Activated naive CD8-positive, alpha-beta T cell treated with anti-CD3 and anti-CD28 coated beads for 36 hours (primary cell): Measurements from ENCODE around the gene FHAD1. TPM values are rescaled to one million over a fixed set of nuclear protein-coding genes. Genes with fewer than 3 reads are reported as not detected.

ENCODE experiments used
- DNase-seq: peaks from one replicate; pipeline ENCODE4 v3.0.0; 2021
- H3K27ac Mint-ChIP-seq: one replicate; pipeline ENCODE4 v1.8.0; 2022; ENCODE audit warnings: mild to moderate bottlenecking, moderate library complexity, mixed read lengths
- H3K27me3 Mint-ChIP-seq: one replicate; pipeline ENCODE4 v1.8.0; 2022; ENCODE audit warnings: mild to moderate bottlenecking, mixed read lengths
- H3K36me3 Mint-ChIP-seq: one replicate; pipeline ENCODE4 v1.8.0; 2021; ENCODE audit warnings: mild to moderate bottlenecking, mixed read lengths
- H3K4me1 Mint-ChIP-seq: one replicate; pipeline ENCODE4 v1.8.0; 2021; ENCODE audit warnings: mixed read lengths
- H3K4me3 Mint-ChIP-seq: one replicate; pipeline ENCODE4 v1.8.0; 2022; ENCODE audit warnings: mild to moderate bottlenecking, moderate library complexity, mixed read lengths
- H3K9me3 Mint-ChIP-seq: one replicate; pipeline ENCODE4 v1.8.0; 2022; ENCODE audit warnings: mixed read lengths
- total RNA-seq, 2 experiments: library from RNA; stranded (reverse); gene quantifications; one replicate each; pipeline ENCODE4 v1.2.3, GENCODE V29; 2021

FHAD1 gene
- total RNA-seq, 2 experiments from 2014 or later: 0.49 to 0.70 TPM

DNA sequence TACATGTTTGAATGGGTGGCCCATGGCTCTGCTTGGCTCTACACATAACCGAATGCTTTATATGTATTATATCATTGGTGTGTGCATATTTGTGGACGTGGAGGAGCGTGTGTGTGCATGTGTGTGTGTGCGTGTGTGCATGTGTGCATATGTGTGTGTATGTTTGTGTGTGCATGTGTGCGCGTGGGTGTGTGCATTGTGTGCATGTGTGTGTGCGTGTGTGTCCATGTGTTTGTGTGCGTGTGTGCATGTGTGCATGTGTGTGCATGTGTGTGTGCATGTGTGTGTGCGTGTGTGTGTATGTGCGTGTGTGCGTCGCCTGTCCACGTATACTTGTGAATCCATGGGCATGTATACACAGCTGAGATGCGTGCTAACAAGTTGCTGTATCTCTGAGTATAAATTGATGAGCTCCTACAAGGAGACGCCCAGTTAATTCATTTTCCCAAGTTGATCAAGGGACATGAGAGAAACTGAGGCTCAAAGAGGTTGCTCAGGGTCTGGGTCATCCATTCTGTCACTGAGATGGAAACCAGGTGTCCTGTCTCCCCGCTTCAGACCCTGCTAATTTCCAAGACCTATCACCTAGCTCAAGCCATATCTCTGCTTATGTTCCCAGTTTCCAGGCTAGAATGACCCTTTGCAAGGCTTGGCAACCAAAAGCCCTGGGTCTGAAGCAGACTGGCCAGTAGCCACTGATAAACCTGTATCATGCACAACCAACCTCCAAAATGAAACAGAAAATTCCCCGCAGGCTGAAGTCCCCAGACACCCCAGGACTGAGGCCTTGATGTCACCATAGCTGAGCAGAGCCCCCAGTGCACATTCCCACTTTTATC is 188.4 kb downstream of the FHAD1 start:
- no peaks in the 10 kb centered on the region for H3K36me3 Mint-ChIP-seq
- DNase-seq: no peak
- no peaks in the 10 kb centered on the region for H3K4me1 Mint-ChIP-seq
- no peak overlapping the region for H3K27ac Mint-ChIP-seq
- no peak overlapping the region for H3K4me3 Mint-ChIP-seq
- no peaks in the 10 kb centered on the region for H3K27me3 Mint-ChIP-seq
- H3K9me3 Mint-ChIP-seq: no peaks in the 10 kb centered on the region

DNA sequence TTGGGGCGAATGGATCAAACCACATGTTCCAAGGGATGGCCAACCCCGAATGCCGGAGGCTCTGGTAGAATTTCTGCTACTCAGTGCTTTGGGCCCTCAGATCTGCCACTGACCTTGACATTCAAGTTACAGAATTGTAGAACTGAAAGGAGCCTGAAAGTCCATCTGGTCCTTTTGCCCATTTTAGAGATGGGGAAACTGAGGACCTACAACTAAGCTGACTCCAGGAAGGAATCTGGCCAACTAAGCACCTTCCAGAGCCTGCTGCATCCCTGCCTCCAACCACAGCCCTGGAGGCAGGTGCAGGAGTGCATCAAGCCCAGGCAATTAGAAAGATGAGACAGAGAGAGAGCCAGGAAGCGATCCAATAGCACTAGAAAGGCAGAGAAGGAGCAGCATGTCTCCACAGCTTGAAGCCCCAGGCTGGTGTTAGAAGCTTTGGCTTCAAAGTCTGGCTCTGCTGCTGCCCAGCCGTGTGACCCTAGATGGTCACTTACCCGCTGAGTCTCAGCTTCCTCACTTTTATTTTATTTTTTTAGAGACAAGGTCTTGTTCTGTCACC is 189.9 kb downstream of the FHAD1 start:
- no peak for DNase-seq
- Mint-ChIP-seq H3K4me1 (no peaks in the 10 kb centered on the region), H3K27me3 (no peaks in the 10 kb centered on the region), H3K9me3 (no peaks in the 10 kb centered on the region), H3K4me3 (no peak overlapping the region), H3K27ac (no peak overlapping the region), H3K36me3 (no peaks in the 10 kb centered on the region)

DNA sequence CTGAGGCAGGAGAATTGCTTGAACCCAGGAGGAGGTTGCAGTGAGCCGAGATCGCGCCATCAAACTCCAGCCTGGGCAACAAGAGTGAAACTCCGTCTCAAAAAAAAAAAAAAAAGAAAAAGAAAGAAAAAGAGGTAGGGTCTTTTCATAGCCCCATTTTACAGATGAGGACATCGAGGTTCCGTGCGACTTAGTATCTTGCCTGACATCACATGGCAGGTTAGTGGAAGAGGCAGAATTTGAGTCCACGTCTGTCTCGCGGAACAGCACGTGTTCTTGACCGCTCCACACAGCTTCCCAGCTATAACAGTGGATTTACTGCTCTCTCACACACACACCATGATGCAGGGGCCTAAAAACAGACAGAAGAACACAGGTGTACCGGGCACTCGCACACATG is 192.3 kb downstream of the FHAD1 start:
- H3K4me1 Mint-ChIP-seq: no peaks in the 10 kb centered on the region
- no peaks in the 10 kb centered on the region for H3K27me3 Mint-ChIP-seq
- no peaks in the 10 kb centered on the region for H3K36me3 Mint-ChIP-seq

DNA sequence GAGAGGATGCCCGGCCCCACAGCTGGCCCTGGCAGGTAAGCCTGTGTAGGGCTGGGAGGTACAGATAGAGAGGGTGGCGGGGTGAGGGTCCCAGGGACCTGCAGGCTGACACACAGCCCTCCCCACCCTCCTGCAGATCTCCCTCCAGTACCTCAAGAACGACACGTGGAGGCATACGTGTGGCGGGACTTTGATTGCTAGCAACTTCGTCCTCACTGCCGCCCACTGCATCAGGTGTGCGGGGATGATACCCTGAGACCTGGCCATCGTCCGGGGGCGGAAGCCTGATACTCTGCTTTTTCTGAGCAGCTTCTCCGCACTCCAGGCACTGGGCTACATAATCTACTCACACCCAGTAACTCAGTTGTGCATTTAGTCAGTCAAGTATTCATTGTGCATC is 193.3 kb downstream of the FHAD1 start:
- Mint-ChIP-seq H3K9me3 (no peaks in the 10 kb centered on the region), H3K36me3 (no peaks in the 10 kb centered on the region), H3K27me3 (peaks cover 4% of the 10 kb centered on the region), H3K27ac (no peak overlapping the region), H3K4me3 (no peak overlapping the region), H3K4me1 (no peaks in the 10 kb centered on the region)
- DNase-seq: no peak

More for the DNA sequence above, 192.3 kb downstream of the FHAD1 start:
- Mint-ChIP-seq H3K9me3 (no peaks in the 10 kb centered on the region), H3K4me3 (no peak overlapping the region), H3K27ac (no peak overlapping the region)
- DNase-seq: no peak

DNA sequence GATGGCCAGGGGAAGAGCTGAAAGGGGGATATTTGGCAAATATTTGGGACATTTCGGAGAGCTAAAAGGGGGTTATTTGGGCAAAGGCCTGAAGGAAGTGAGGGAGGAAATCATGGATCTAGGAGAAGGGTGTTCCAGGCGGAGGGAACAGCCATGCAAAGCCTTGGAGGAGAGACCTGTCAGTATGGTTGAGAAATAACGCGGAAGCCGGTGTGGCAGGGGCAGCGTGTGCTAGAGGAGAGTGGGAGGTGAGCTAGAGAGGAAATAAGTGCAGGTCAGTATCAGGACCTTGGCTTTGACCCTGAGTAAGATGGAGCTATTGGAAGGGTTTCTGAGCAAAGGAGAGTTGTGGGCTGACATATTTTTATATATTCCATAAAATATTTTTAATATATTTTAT is 194.2 kb downstream of the FHAD1 start:
- no peak overlapping the region for H3K4me3 Mint-ChIP-seq
- peaks cover 4% of the 10 kb centered on the region for H3K27me3 Mint-ChIP-seq
- H3K36me3 Mint-ChIP-seq: no peaks in the 10 kb centered on the region
- DNase-seq: no peak
- H3K9me3 Mint-ChIP-seq: no peaks in the 10 kb centered on the region
- H3K27ac Mint-ChIP-seq: no peak overlapping the region
- H3K4me1 Mint-ChIP-seq: no peaks in the 10 kb centered on the region

DNA sequence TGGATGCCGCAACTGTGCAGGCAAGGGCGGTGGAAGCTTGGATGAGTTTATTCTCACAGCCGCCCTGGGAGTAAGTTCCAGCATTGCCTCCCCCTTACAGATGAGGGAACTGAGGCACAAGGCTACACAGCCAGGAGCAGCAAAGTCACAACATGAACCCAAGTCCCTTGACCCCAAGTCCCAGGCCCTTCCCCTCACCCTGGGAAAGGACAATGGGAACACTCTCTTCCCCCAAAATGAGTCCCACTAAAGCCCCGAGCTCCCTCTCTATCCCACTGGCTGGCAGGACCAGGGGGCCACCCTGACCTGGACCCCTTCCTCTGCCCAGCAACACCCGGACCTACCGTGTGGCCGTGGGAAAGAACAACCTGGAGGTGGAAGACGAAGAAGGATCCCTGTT is 195.1 kb downstream of the FHAD1 start:
- Mint-ChIP-seq H3K27ac (no peak overlapping the region), H3K27me3 (peaks cover 4% of the 10 kb centered on the region), H3K4me3 (no peak overlapping the region), H3K4me1 (no peaks in the 10 kb centered on the region), H3K36me3 (no peaks in the 10 kb centered on the region), H3K9me3 (no peaks in the 10 kb centered on the region)
- DNase-seq: no peak

DNA sequence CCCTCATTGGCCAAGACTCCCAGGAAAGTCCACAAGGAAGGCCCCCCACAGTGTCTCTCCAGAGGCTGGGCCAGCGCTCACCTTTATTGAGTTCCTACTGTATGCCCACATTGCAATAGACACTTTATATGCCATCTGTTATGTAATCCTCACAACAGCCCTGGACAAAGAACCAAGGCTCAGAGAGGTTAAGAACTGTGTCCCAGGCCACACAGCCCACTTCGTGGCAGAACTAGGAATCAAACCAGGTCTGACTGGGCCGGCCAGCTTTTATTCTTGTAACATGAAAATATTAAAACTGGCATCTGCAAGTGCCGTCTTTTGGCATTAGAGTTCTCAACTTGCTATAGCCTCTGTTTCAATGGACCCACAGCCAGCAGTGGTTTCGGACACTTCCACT is 195.7 kb downstream of the FHAD1 start:
- H3K27ac Mint-ChIP-seq: no peak overlapping the region
- H3K36me3 Mint-ChIP-seq: no peaks in the 10 kb centered on the region
- H3K4me1 Mint-ChIP-seq: no peaks in the 10 kb centered on the region
- H3K27me3 Mint-ChIP-seq: peaks cover 7% of the 10 kb centered on the region
- no peak overlapping the region for H3K4me3 Mint-ChIP-seq
- H3K9me3 Mint-ChIP-seq: no peaks in the 10 kb centered on the region
- DNase-seq: no peak

DNA sequence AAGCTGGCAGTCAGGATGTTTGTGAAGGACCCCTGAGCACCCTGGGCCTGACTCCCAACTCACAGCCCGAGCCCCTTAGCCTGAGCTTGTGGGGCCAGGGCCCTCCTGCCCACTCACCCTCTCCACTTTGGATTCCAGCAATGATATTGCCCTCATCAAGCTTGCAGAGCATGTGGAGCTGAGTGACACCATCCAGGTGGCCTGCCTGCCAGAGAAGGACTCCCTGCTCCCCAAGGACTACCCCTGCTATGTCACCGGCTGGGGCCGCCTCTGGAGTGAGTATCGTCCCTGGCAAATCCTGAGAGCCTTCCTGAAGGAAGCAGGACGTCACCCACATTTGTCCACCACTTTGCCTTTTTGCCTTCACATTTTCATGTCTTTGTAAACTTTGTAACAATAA is 196.3 kb downstream of the FHAD1 start:
- DNase-seq: no peak
- Mint-ChIP-seq H3K4me3 (no peak overlapping the region), H3K36me3 (no peaks in the 10 kb centered on the region), H3K27me3 (peaks cover 7% of the 10 kb centered on the region), H3K4me1 (no peaks in the 10 kb centered on the region), H3K9me3 (no peaks in the 10 kb centered on the region), H3K27ac (no peak overlapping the region)

DNA sequence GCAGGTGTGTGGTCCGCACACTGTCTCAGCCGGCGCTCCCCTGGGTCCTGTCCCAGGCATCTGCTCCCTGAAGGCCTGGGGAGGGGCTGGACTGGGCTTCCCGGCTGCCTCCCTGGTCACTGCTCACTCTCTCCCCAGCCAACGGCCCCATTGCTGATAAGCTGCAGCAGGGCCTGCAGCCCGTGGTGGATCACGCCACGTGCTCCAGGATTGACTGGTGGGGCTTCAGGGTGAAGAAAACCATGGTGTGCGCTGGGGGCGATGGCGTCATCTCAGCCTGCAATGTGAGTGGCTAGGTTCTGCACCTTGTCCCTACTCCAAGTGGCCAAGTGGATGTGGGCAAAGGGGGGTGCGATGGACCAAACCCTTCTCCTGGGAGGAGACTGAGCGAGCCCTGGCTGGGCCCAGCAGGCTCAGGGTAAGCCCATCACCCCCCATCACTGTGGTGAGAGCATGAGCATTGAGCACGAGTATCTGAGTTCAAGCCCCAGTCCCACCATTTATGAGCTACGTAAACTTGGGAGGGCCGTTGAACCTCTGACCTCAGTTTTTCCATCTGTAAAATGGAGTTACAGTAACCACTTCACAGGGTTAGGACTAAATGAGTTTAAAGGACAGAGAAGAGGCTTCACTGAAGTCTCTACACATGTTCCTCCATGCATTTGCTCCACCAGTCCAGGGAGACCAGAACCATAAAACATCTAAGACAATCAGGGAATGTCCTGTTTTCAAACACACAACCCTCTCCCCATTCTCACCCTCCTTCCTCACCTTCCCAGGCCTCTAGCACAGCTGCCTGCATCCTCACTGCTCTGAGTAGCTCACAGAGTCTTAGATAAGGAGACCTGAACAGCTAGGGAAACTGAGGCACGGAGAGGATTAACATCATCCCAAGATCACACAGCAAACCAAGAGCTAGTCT is 197.7 kb downstream of the FHAD1 start:
- Mint-ChIP-seq H3K36me3 (no peaks in the 10 kb centered on the region), H3K27ac (no peak overlapping the region), H3K27me3 (peaks cover 10% of the 10 kb centered on the region), H3K9me3 (no peaks in the 10 kb centered on the region), H3K4me1 (no peaks in the 10 kb centered on the region), H3K4me3 (no peak overlapping the region)
- no peak for DNase-seq

DNA sequence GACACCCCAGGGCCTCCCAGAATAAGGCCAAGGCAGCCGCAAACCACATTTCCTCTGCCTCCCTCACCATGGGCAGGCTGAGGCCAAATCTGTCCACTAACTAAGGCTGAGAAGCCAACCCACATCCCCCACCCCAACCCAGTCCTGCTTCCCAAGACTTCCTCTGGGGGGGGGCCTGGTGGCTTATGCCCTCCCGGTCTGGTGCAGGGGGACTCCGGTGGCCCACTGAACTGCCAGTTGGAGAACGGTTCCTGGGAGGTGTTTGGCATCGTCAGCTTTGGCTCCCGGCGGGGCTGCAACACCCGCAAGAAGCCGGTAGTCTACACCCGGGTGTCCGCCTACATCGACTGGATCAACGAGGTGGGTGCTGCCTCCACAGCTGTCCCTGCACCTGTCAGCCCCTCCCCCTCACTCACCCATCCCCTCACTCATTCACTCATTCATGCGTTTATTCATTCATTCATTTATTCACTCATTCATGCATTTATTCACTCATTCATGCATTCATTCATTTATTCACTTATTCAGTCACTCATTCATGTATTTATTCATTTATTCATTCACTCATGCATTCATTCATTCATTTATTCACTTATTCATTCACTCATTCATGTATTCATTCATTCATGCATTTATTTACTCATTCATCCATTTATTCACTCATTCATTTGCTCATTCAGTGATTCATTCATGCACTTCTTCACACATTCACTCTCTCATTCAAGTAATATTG is 198.5 kb downstream of the FHAD1 start:
- Mint-ChIP-seq H3K27me3 (peaks cover 11% of the 10 kb centered on the region), H3K4me1 (no peaks in the 10 kb centered on the region)

DNA sequence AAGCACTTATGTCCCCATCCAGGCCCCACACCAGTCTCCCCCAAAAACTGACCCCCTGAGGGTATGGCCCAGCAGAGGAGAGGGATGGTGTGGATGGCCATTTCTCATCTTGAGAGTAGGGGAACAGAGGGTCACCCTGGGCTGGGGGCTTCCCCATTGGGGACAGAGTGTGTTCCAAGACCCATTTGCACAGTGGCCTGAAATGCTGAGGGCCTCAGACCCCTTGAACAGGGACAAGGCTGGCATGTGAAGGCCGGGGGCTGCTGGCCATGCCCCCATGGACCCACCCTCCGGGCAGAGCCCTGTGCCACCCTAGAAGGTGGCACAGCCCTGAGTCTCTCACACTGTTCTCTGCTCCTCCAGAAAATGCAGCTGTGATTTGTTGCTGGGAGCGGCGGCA is 199.2 kb downstream of the FHAD1 start:
- no peak for DNase-seq
- Mint-ChIP-seq H3K36me3 (no peaks in the 10 kb centered on the region), H3K4me1 (no peaks in the 10 kb centered on the region), H3K4me3 (no peak overlapping the region), H3K27ac (no peak overlapping the region), H3K9me3 (no peaks in the 10 kb centered on the region), H3K27me3 (peaks cover 11% of the 10 kb centered on the region)

More for the DNA sequence above, 198.5 kb downstream of the FHAD1 start:
- H3K4me3 Mint-ChIP-seq: no peak overlapping the region
- no peak overlapping the region for H3K27ac Mint-ChIP-seq
- H3K9me3 Mint-ChIP-seq: no peaks in the 10 kb centered on the region
- no peaks in the 10 kb centered on the region for H3K36me3 Mint-ChIP-seq
- DNase-seq: no peak

Other genes starting within 250 kb of the FHAD1 start
- gene TMEM51, start 93.5 kb upstream of the FHAD1 start, total RNA-seq: not detected
- 10 to 100 TPM; 45.6 to 46.2 TPM for gene EFHD2, start 162.7 kb downstream of the FHAD1 start, total RNA-seq
- gene CTRC, start 191.2 kb downstream of the FHAD1 start, total RNA-seq: under 1 TPM in 1 of 2 experiments, not detected in 1; 0.30 TPM
- gene CELA2A, start 209.5 kb downstream of the FHAD1 start, total RNA-seq: not detected
- not detected for gene CELA2B, start 228.9 kb downstream of the FHAD1 start, total RNA-seq